CD4-positive, alpha-beta T cell (primary cell): ENCODE results near the gene EIPR1. TPM values are rescaled to one million over a fixed set of nuclear protein-coding genes. Genes with fewer than 3 reads are reported as not detected.

Experiments used
- ATAC-seq: fragments of 200-7000 bp; cut with Tn5 transposase; one replicate; pipeline ENCODE4 v1.10.0; 2022; ENCODE audit warnings: mild to moderate bottlenecking; ENCODE audit not compliant: poor library complexity
- CTCF ChIA-PET: fragments of 350-600 bp; sonication (Branson Sonifier 250); formaldehyde crosslinking; loops from one replicate; lab custom pipeline; 2021; ENCODE audit warnings: antibody characterized with exemption, inconsistent platforms; lab: Charles Lee
- POLR2A ChIA-PET: fragments of 350-600 bp; sonication (Branson Sonifier 250); formaldehyde crosslinking; loops from one replicate; lab custom pipeline; 2021; ENCODE audit warnings: antibody characterized with exemption, inconsistent platforms; lab: Charles Lee
- DNase-seq, 14 experiments: peaks; one replicate each; pipeline ENCODE4 v3.0.0-alpha.2; 2013 to 2020; ENCODE audit warnings: mixed read lengths in 2 of 14
- H3K27ac ChIP-seq, 2 donors: one replicate each; pipeline versions ENCODE4 v1.5.1 to v1.7.0; 2013; ENCODE audit warnings: low read length in 2 of 2, low read depth in 1 of 2, mild to moderate bottlenecking in 1 of 2
- H3K27me3 ChIP-seq, 2 experiments: 1 replicate in 1 of 2; 2 replicates in 1 of 2; pipeline versions ENCODE4 v1.6.1 to v1.7.0; 2013; ENCODE audit warnings: low read length in 2 of 2, control low read depth in 1 of 2, mild to moderate bottlenecking in 1 of 2, moderate library complexity in 1 of 2; ENCODE audit not compliant: insufficient read depth in 2 of 2, control insufficient read depth in 1 of 2
- H3K36me3 ChIP-seq: one replicate; pipeline ENCODE4 v1.6.1; 2013; ENCODE audit warnings: low read length, control low read depth; ENCODE audit not compliant: insufficient read depth
- H3K4me1 ChIP-seq: one replicate; pipeline ENCODE4 v1.6.1; 2013; ENCODE audit warnings: low read length, control low read depth; ENCODE audit not compliant: insufficient read depth
- H3K4me3 ChIP-seq: one replicate; pipeline ENCODE4 v1.5.1; 2013; ENCODE audit warnings: mild to moderate bottlenecking, low read length, moderate library complexity
- H3K9me3 ChIP-seq, 2 experiments: 1 replicate in 1 of 2; 2 replicates in 1 of 2; pipeline versions ENCODE4 v1.6.1 to v1.7.0; 2013; ENCODE audit warnings: low read length in 2 of 2, mild to moderate bottlenecking in 2 of 2, control low read depth in 1 of 2, moderate library complexity in 1 of 2; ENCODE audit not compliant: control insufficient read depth in 1 of 2, insufficient read depth in 1 of 2
- H3K27ac Mint-ChIP-seq: one replicate; pipeline ENCODE4 v1.8.0; 2020; ENCODE audit warnings: mixed read lengths
- H3K27me3 Mint-ChIP-seq: one replicate; pipeline ENCODE4 v1.8.0; 2021; ENCODE audit warnings: mixed read lengths
- H3K36me3 Mint-ChIP-seq: one replicate; pipeline ENCODE4 v1.8.0; 2021; ENCODE audit warnings: low read depth, mixed read lengths
- H3K4me1 Mint-ChIP-seq: one replicate; pipeline ENCODE4 v1.8.0; 2021; ENCODE audit warnings: low read depth, mixed read lengths
- H3K4me3 Mint-ChIP-seq: one replicate; pipeline ENCODE4 v1.8.0; 2020; ENCODE audit warnings: mild to moderate bottlenecking, mixed read lengths
- H3K9me3 Mint-ChIP-seq: one replicate; pipeline ENCODE4 v1.8.0; 2020; ENCODE audit warnings: mixed read lengths
- CTCF ChIP-seq: fragments of 200-600 bp; IDR thresholded peaks from one replicate; pipeline ENCODE4 v1.8.0; 2022; ENCODE audit warnings: antibody characterized with exemption, mild to moderate bottlenecking
- intact Hi-C, 2 experiments: fragments of 100-400 bp; cut with DNase I in 1 of 2; cut with micrococcal nuclease in 1 of 2; formaldehyde crosslinking; loops; one replicate each; pipeline versions ENCODE4 v1.15.1 to v1.9.0; 2023 to 2025; cut with DNase I, micrococcal nuclease
- total RNA-seq, 174 experiments: library from RNA in 2 of 174; stranded (reverse) in 2 of 174; gene quantifications; one replicate each; pipeline ENCODE4 v1.2.3 and lab custom pipeline; 2021 to 2026

EIPR1 gene
- total RNA-seq, 2 experiments from 2014 or later: 11.0 to 12.4 TPM

- Mint-ChIP-seq H3K36me3 (peaks cover 24% of the 10 kb centered on the region), H3K27me3 (no peaks in the 10 kb centered on the region), H3K4me1 (peaks cover 16% of the 10 kb centered on the region), H3K4me3 (no peak overlapping the region), H3K9me3 (no peaks in the 10 kb centered on the region), H3K27ac (no peak overlapping the region)
- POLR2A ChIA-PET: no interaction called here
- no peaks in the 10 kb centered on the region for H3K9me3 ChIP-seq
- DNase-seq (no peak), ATAC-seq (no peak)
- H3K36me3 ChIP-seq: peaks cover 19% of the 10 kb centered on the region
- no peak for TF ChIP-seq CTCF
- intact Hi-C loops: loop anchor here (5.0 to 10.0 kb wide), 3 partner anchors 93 to 1176 kb away; no protein-coding TSS in a partner anchor
- H3K4me3 ChIP-seq: no peak overlapping the region
- H3K27me3 ChIP-seq: no peaks in the 10 kb centered on the region
- CTCF ChIA-PET: no interaction called here
- peaks cover 12% of the 10 kb centered on the region for H3K4me1 ChIP-seq
- H3K27ac ChIP-seq: no peak overlapping the region
Observed at GRCh38 chr2:3300224-3300995, 77.2 kb downstream of the EIPR1 start.

GRCh38 chr2:3299703-3300102 lies 77.9 kb downstream of the EIPR1 start:
- H3K9me3 Mint-ChIP-seq: no peaks in the 10 kb centered on the region
- Histone ChIP-seq H3K4me3 (no peak overlapping the region), H3K27ac (no peak overlapping the region), H3K9me3 (no peaks in the 10 kb centered on the region), H3K27me3 (no peaks in the 10 kb centered on the region), H3K4me1 (peaks cover 12% of the 10 kb centered on the region), H3K36me3 (peaks cover 19% of the 10 kb centered on the region)
- no peaks in the 10 kb centered on the region for H3K27me3 Mint-ChIP-seq
- H3K36me3 Mint-ChIP-seq: peaks cover 24% of the 10 kb centered on the region
- intact Hi-C loops: loop anchor here (5.0 to 10.0 kb wide), 3 partner anchors 92 to 1175 kb away; no protein-coding TSS in a partner anchor
- ChIA-PET CTCF (no interaction called here), POLR2A (no interaction called here)
- no peak for ATAC-seq
- no peak for DNase-seq
- H3K27ac Mint-ChIP-seq: no peak overlapping the region
- TF ChIP-seq CTCF: no peak
- peaks cover 14% of the 10 kb centered on the region for H3K4me1 Mint-ChIP-seq
- H3K4me3 Mint-ChIP-seq: no peak overlapping the region

GRCh38 chr2:3299130-3299529 lies 78.5 kb downstream of the EIPR1 start:
- Histone ChIP-seq H3K4me1 (peaks cover 12% of the 10 kb centered on the region), H3K27ac (no peak overlapping the region), H3K9me3 (no peaks in the 10 kb centered on the region), H3K27me3 (no peaks in the 10 kb centered on the region), H3K4me3 (no peak overlapping the region), H3K36me3 (peaks cover 19% of the 10 kb centered on the region)
- ATAC-seq: no peak
- intact Hi-C loops: no loop called here
- POLR2A ChIA-PET: no interaction called here
- Mint-ChIP-seq H3K4me1 (peaks cover 14% of the 10 kb centered on the region), H3K27me3 (no peaks in the 10 kb centered on the region), H3K4me3 (no peak overlapping the region), H3K27ac (no peak overlapping the region), H3K9me3 (no peaks in the 10 kb centered on the region), H3K36me3 (peaks cover 24% of the 10 kb centered on the region)
- TF ChIP-seq CTCF: no peak
- DNase-seq: no peak
- CTCF ChIA-PET: no interaction called here
